ENCODE data around the gene KCNT1.

The KCNT1 gene

DNA sequence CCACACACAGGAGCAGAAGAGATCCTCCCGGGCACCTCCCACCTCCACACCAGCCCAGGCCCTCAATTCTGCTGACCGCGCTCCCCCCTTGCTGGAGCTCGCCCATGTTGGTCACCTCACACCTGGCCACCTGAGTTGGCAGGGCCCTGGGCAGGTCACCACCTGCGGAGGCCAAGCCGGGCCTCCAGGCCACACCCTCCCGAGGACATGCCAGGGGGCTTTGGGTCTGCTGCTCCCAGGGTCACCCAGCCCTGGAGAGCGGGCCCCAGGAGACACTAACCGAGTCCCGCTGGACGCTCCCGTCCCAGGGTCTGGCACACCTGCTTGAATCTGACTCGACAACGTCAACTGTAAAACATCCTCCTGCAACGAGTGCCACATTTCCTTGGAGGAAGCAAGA is 4.8 kb upstream of the KCNT1 start:
- in situ Hi-C loops (cut with MboI; ENCODE audit: low sequenced_read_pairs, unreplicated experiment), result no loop called here
- TF ChIP-seq CTCF (IDR thresholded peaks at IDR 0.05; ENCODE audit: borderline replicate concordance, control extremely low read depth, extremely low read depth, insufficient read depth, missing control alignments), result no peak
- DNase-seq (ENCODE audit: low spot score), result no peak

DNA sequence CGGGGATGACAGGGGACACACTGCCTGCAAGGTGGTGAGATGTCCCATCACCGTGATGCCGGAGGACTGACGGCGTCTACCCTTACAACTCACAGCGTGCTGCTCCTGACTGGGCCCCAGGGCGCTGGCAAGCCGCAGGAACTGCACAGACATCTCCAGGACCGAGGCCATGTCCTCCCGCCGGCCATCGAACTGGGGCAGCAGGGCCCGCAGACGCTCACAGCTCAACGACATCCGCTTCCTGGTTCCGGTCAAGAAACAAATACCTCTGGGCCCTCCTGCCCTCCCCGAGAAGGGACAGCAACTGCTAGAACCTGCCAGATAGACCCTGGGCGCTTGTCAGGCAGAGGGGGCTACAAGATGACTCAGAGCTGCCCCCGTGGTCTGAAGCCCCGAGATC is 3.7 kb upstream of the KCNT1 start:
- in situ Hi-C loops (cut with MboI; ENCODE audit: low sequenced_read_pairs, unreplicated experiment), result no loop called here
- TF ChIP-seq CTCF (IDR thresholded peaks at IDR 0.05; ENCODE audit: borderline replicate concordance, control extremely low read depth, extremely low read depth, insufficient read depth, missing control alignments), result no peak
- no peak for DNase-seq (ENCODE audit: low spot score)

GRCh38 chr9:135698767-135699166 is 3.2 kb upstream of the KCNT1 start:
- in situ Hi-C loops (cut with MboI; ENCODE audit: low sequenced_read_pairs, unreplicated experiment), result no loop called here
- no peak for DNase-seq (ENCODE audit: low spot score)
- TF ChIP-seq CTCF (IDR thresholded peaks at IDR 0.05; ENCODE audit: borderline replicate concordance, control extremely low read depth, extremely low read depth, insufficient read depth, missing control alignments), result no peak

GRCh38 chr9:135699440-135699839 is 2.5 kb upstream of the KCNT1 start, which contains the start of gene SOHLH1:
TSS of gene SOHLH1 (minus strand) at chr9:135699481. CDS start at chr9:135699467, 14 bp downstream.
- in situ Hi-C loops (cut with MboI; ENCODE audit: low sequenced_read_pairs, unreplicated experiment), result no loop called here
- no peak for TF ChIP-seq CTCF (IDR thresholded peaks at IDR 0.05; ENCODE audit: borderline replicate concordance, control extremely low read depth, extremely low read depth, insufficient read depth, missing control alignments)
- no peak for DNase-seq (ENCODE audit: low spot score)

- no peak for DNase-seq (ENCODE audit: low spot score)
- in situ Hi-C loops (cut with MboI; ENCODE audit: low sequenced_read_pairs, unreplicated experiment), result no loop called here
- no peak for TF ChIP-seq CTCF (IDR thresholded peaks at IDR 0.05; ENCODE audit: borderline replicate concordance, control extremely low read depth, extremely low read depth, insufficient read depth, missing control alignments)
Measured at GRCh38 chr9:135700525-135700924, 1.5 kb upstream of the KCNT1 start.

GRCh38 chr9:135701067-135701958 is 672 bp upstream of the KCNT1 start:
- TF ChIP-seq CTCF (IDR thresholded peaks at IDR 0.05; ENCODE audit: borderline replicate concordance, control extremely low read depth, extremely low read depth, insufficient read depth, missing control alignments), result no peak
- DNase-seq (ENCODE audit: low spot score), result peak; percentile 64
- in situ Hi-C loops (cut with MboI; ENCODE audit: low sequenced_read_pairs, unreplicated experiment), result no loop called here

Measured in GM13976 (cell line).